Measurements from ENCODE around the gene ZSCAN25.
"Not testable (repeated sequence)": the region's sequence is repeated elsewhere in the genome, so short reads cannot be mapped to it uniquely, and the experiment has no call there.

ZSCAN25 gene

GRCh38 chr7:99653754-99654153, 37.0 kb downstream of the ZSCAN25 start:
- H3K4me3 ChIP-seq (ENCODE audit: low read depth, low read length), result no peak overlapping the region
- TF ChIP-seq POLR2A (IDR thresholded peaks at IDR 0.05; ENCODE audit: extremely low read depth, insufficient read length) (no peak), MYC (IDR thresholded peaks at IDR 0.05; ENCODE audit: low read depth, low read length) (no peak), MAX (IDR thresholded peaks at IDR 0.05; ENCODE audit: low read depth, low read length) (no peak), CTCF (IDR thresholded peaks at IDR 0.05; ENCODE audit: low read depth, low read length) (no peak)
- DNase-seq (ENCODE audit: low read depth), result no peak

GRCh38 chr7:99654626-99655025, 37.9 kb downstream of the ZSCAN25 start:
- not testable (repeated sequence) for H3K4me3 ChIP-seq (ENCODE audit: low read depth, low read length)

GRCh38 chr7:99657879-99658278, 41.1 kb downstream of the ZSCAN25 start:
- DNase-seq (ENCODE audit: low read depth); H3K4me3 ChIP-seq (ENCODE audit: low read depth, low read length): not testable (repeated sequence)

More at GRCh38 chr7:99654626-99655025, 37.9 kb downstream of the ZSCAN25 start:
- DNase-seq (ENCODE audit: low read depth), result not testable (repeated sequence)

- TF ChIP-seq MYC (IDR thresholded peaks at IDR 0.05; ENCODE audit: low read depth, low read length), result no peak
- TF ChIP-seq MAX (IDR thresholded peaks at IDR 0.05; ENCODE audit: low read depth, low read length), result no peak
- no peak for TF ChIP-seq CTCF (IDR thresholded peaks at IDR 0.05; ENCODE audit: low read depth, low read length)
- no peak for TF ChIP-seq POLR2A (IDR thresholded peaks at IDR 0.05; ENCODE audit: extremely low read depth, insufficient read length)
- DNase-seq (ENCODE audit: low read depth), result no peak
- no peak overlapping the region for H3K4me3 ChIP-seq (ENCODE audit: low read depth, low read length)
Measured at GRCh38 chr7:99665312-99666012, 48.7 kb downstream of the ZSCAN25 start.

GRCh38 chr7:99666013-99666395, 49.3 kb downstream of the ZSCAN25 start:
- H3K4me3 ChIP-seq (ENCODE audit: low read depth, low read length), result no peak overlapping the region
- no peak for DNase-seq (ENCODE audit: low read depth)
- TF ChIP-seq POLR2A (IDR thresholded peaks at IDR 0.05; ENCODE audit: extremely low read depth, insufficient read length), result no peak
- no peak for TF ChIP-seq MYC (IDR thresholded peaks at IDR 0.05; ENCODE audit: low read depth, low read length)
- TF ChIP-seq MAX (IDR thresholded peaks at IDR 0.05; ENCODE audit: low read depth, low read length), result no peak
- no peak for TF ChIP-seq CTCF (IDR thresholded peaks at IDR 0.05; ENCODE audit: low read depth, low read length)

GRCh38 chr7:99667179-99667578, 50.4 kb downstream of the ZSCAN25 start:
- TF ChIP-seq MAX (IDR thresholded peaks at IDR 0.05; ENCODE audit: low read depth, low read length) (no peak), CTCF (IDR thresholded peaks at IDR 0.05; ENCODE audit: low read depth, low read length) (no peak), MYC (IDR thresholded peaks at IDR 0.05; ENCODE audit: low read depth, low read length) (no peak), POLR2A (IDR thresholded peaks at IDR 0.05; ENCODE audit: extremely low read depth, insufficient read length) (no peak)
- H3K4me3 ChIP-seq (ENCODE audit: low read depth, low read length), result no peak overlapping the region
- no peak for DNase-seq (ENCODE audit: low read depth)

GRCh38 chr7:99668541-99668940, 51.8 kb downstream of the ZSCAN25 start:
- TF ChIP-seq MAX (IDR thresholded peaks at IDR 0.05; ENCODE audit: low read depth, low read length), result no peak
- TF ChIP-seq MYC (IDR thresholded peaks at IDR 0.05; ENCODE audit: low read depth, low read length), result no peak
- TF ChIP-seq CTCF (IDR thresholded peaks at IDR 0.05; ENCODE audit: low read depth, low read length), result no peak
- no peak for TF ChIP-seq POLR2A (IDR thresholded peaks at IDR 0.05; ENCODE audit: extremely low read depth, insufficient read length)
- DNase-seq (ENCODE audit: low read depth), result no peak
- H3K4me3 ChIP-seq (ENCODE audit: low read depth, low read length), result no peak overlapping the region

Measured in NB4 (cell line).